ENCODE results near the gene STT3B.

STT3B gene

DNA sequence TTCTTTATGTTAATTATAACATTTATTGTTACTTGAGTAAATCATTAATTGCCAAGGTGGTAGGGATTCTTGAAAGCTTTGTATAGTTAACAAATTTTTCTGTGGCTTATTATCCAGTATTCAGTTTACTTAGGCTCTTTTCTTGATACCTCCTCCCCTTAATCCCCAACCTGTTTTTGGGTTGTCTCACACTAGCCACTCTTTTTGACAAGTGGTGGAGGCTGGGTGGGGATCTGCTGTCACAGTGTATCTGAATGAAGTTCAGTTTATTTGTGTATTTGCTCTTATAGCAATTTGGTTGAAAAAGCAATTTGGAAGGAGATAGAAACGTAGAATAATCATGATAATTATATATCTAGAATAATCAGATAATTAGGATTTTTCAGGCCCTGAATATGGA lies 43.8 kb downstream of the STT3B start:
- DNase-seq (ENCODE audit: low read depth, low spot score), result no peak
- Histone ChIP-seq H3K9me3 (ENCODE audit: insufficient read depth, low read length) (no peaks in the 10 kb centered on the region), H3K4me3 (ENCODE audit: insufficient read length, low read depth) (no peak overlapping the region)

DNA sequence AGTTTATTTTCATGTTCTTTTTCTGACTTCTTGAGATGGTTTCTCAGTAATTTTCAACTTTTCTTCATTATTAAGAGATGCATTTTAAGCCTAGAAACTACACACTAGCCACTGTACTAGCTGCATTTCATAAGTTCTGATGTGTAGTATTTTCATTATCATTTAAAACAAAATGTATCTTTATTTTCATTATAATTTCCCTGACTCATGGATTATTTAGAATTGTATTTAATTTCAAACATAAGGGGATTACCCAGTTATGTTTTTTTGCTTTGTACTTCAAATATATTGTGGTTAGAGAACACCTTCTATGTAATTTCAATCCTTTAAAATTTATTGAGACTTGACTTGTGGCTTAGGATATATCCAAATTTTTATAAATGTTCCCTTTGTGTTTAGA lies 44.5 kb downstream of the STT3B start:
- Histone ChIP-seq H3K27me3 (ENCODE audit: insufficient read depth, insufficient read length) (no peaks in the 10 kb centered on the region), H3K9me3 (ENCODE audit: insufficient read depth, low read length) (no peaks in the 10 kb centered on the region), H3K4me3 (ENCODE audit: insufficient read length, low read depth) (no peak overlapping the region), H3K36me3 (ENCODE audit: insufficient read depth, insufficient read length, low read length) (peaks cover 20% of the 10 kb centered on the region), H3K9ac (ENCODE audit: insufficient read length, low read depth) (no peak overlapping the region), H3K4me1 (ENCODE audit: insufficient read depth, insufficient read length) (no peaks in the 10 kb centered on the region)
- DNase-seq (ENCODE audit: low read depth, low spot score), result no peak
- TF ChIP-seq YY1 (IDR thresholded peaks at IDR 0.05; ENCODE audit: insufficient read depth, insufficient read length) (no peak), SUZ12 (IDR thresholded peaks at IDR 0.05; ENCODE audit: extremely low read depth, insufficient read depth, insufficient read length) (no peak), ZNF274 (IDR thresholded peaks at IDR 0.05; ENCODE audit: low read depth, low read length) (no peak)

More for the DNA sequence above, 43.8 kb downstream of the STT3B start:
- TF ChIP-seq ZNF274 (IDR thresholded peaks at IDR 0.05; ENCODE audit: low read depth, low read length), result no peak
- TF ChIP-seq SUZ12 (IDR thresholded peaks at IDR 0.05; ENCODE audit: extremely low read depth, insufficient read depth, insufficient read length), result no peak
- TF ChIP-seq YY1 (IDR thresholded peaks at IDR 0.05; ENCODE audit: insufficient read depth, insufficient read length), result no peak
- Histone ChIP-seq H3K27me3 (ENCODE audit: insufficient read depth, insufficient read length) (no peaks in the 10 kb centered on the region), H3K4me1 (ENCODE audit: insufficient read depth, insufficient read length) (no peaks in the 10 kb centered on the region), H3K36me3 (ENCODE audit: insufficient read depth, insufficient read length, low read length) (peaks cover 20% of the 10 kb centered on the region), H3K9ac (ENCODE audit: insufficient read length, low read depth) (no peak overlapping the region)

DNA sequence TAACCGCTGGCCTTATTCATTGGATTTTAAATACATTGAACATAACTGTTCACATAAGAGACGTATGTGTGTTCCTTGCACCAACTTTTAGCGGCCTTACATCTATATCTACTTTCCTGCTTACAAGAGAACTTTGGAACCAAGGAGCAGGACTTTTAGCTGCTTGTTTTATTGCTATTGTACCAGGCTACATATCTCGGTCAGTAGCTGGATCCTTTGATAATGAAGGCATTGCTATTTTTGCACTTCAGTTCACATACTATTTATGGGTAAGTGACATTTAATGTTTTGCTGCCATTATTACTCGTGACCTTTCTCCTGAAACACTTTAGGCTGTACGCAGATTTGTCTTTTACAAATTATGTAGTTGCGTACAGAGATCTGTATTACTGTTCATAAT lies 47.1 kb downstream of the STT3B start:
- Histone ChIP-seq H3K4me1 (ENCODE audit: insufficient read depth, insufficient read length) (no peaks in the 10 kb centered on the region), H3K36me3 (ENCODE audit: insufficient read depth, insufficient read length, low read length) (peaks cover 20% of the 10 kb centered on the region), H3K9me3 (ENCODE audit: insufficient read depth, low read length) (no peaks in the 10 kb centered on the region), H3K9ac (ENCODE audit: insufficient read length, low read depth) (no peak overlapping the region), H3K4me3 (ENCODE audit: insufficient read length, low read depth) (no peak overlapping the region), H3K27me3 (ENCODE audit: insufficient read depth, insufficient read length) (no peaks in the 10 kb centered on the region)
- no peak for TF ChIP-seq SUZ12 (IDR thresholded peaks at IDR 0.05; ENCODE audit: extremely low read depth, insufficient read depth, insufficient read length)
- no peak for TF ChIP-seq YY1 (IDR thresholded peaks at IDR 0.05; ENCODE audit: insufficient read depth, insufficient read length)
- TF ChIP-seq ZNF274 (IDR thresholded peaks at IDR 0.05; ENCODE audit: low read depth, low read length), result no peak
- no peak for DNase-seq (ENCODE audit: low read depth, low spot score)

DNA sequence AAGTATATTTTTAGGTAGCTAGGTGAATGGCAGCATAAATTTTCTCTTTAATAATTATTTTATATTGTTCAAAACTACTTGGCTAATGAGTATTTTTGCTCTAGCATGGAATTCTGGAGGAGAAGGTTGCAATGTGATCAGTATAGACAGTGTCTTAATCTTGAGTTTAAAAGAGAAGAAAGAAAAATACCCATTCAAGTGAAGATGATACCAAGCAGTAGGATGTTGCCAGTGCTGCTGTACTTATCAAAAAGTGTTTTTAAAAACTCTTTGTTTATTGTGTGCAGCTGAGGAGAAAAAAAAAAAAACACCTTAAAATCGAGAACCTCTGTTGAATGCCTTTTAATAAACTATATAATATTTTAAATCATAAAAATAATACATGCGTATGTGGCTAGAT lies 47.9 kb downstream of the STT3B start:
- no peak overlapping the region for H3K4me3 ChIP-seq (ENCODE audit: insufficient read length, low read depth)
- no peaks in the 10 kb centered on the region for H3K4me1 ChIP-seq (ENCODE audit: insufficient read depth, insufficient read length)
- no peaks in the 10 kb centered on the region for H3K27me3 ChIP-seq (ENCODE audit: insufficient read depth, insufficient read length)
- DNase-seq (ENCODE audit: low read depth, low spot score), result no peak
- no peak overlapping the region for H3K9ac ChIP-seq (ENCODE audit: insufficient read length, low read depth)
- TF ChIP-seq ZNF274 (IDR thresholded peaks at IDR 0.05; ENCODE audit: low read depth, low read length) (no peak), YY1 (IDR thresholded peaks at IDR 0.05; ENCODE audit: insufficient read depth, insufficient read length) (no peak), SUZ12 (IDR thresholded peaks at IDR 0.05; ENCODE audit: extremely low read depth, insufficient read depth, insufficient read length) (no peak)
- H3K36me3 ChIP-seq (ENCODE audit: insufficient read depth, insufficient read length, low read length), result peaks cover 23% of the 10 kb centered on the region
- H3K9me3 ChIP-seq (ENCODE audit: insufficient read depth, low read length), result no peaks in the 10 kb centered on the region

DNA sequence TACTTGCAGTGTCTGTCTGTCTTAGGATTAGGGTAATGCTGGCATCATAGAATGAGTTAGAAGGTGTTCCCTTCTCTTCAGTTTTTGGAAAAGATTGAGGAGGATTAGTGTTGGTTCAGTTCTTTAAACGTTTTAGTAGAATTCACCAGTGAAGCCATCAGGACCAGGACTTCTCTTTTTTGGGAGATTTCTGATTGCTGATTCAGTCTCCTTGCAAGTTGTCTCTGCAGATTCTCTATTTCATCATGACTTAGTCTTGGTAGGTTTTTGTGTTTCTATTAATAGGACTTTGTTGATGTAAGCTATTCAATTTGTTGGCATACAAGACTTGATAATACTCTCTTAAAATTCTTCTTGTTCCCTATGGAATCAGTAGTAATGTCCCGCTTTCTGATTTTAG lies 48.9 kb downstream of the STT3B start:
- no peaks in the 10 kb centered on the region for H3K9me3 ChIP-seq (ENCODE audit: insufficient read depth, low read length)
- H3K36me3 ChIP-seq (ENCODE audit: insufficient read depth, insufficient read length, low read length), result peaks cover 21% of the 10 kb centered on the region
- TF ChIP-seq YY1 (IDR thresholded peaks at IDR 0.05; ENCODE audit: insufficient read depth, insufficient read length) (no peak), SUZ12 (IDR thresholded peaks at IDR 0.05; ENCODE audit: extremely low read depth, insufficient read depth, insufficient read length) (no peak), ZNF274 (IDR thresholded peaks at IDR 0.05; ENCODE audit: low read depth, low read length) (no peak)
- no peak overlapping the region for H3K9ac ChIP-seq (ENCODE audit: insufficient read length, low read depth)
- H3K4me3 ChIP-seq (ENCODE audit: insufficient read length, low read depth), result no peak overlapping the region
- no peak for DNase-seq (ENCODE audit: low read depth, low spot score)
- no peaks in the 10 kb centered on the region for H3K27me3 ChIP-seq (ENCODE audit: insufficient read depth, insufficient read length)
- no peaks in the 10 kb centered on the region for H3K4me1 ChIP-seq (ENCODE audit: insufficient read depth, insufficient read length)

DNA sequence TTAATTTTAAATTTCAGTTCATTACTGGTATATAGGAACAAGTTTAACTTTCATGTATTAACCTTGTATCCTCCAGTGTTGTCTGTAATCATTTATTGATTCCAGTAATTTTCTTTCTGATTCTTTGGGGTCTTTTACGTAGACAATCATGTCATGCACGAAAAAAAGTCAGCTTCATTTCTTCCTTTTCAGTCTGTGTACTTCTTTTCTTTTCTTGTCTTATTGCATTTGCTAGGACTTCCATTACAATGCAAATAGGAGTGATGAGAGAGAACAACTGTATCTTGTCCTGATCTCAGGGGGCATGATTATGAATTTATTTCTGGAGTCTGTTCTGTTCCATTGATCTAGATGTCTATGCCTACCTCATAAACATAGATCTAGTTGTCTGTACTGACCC lies 56.5 kb downstream of the STT3B start:
- Histone ChIP-seq H3K9ac (ENCODE audit: insufficient read length, low read depth) (no peak overlapping the region), H3K4me1 (ENCODE audit: insufficient read depth, insufficient read length) (no peaks in the 10 kb centered on the region), H3K36me3 (ENCODE audit: insufficient read depth, insufficient read length, low read length) (peaks cover 9% of the 10 kb centered on the region), H3K27me3 (ENCODE audit: insufficient read depth, insufficient read length) (no peaks in the 10 kb centered on the region), H3K9me3 (ENCODE audit: insufficient read depth, low read length) (peaks cover 18% of the 10 kb centered on the region), H3K4me3 (ENCODE audit: insufficient read length, low read depth) (no peak overlapping the region)
- DNase-seq (ENCODE audit: low read depth, low spot score), result no peak
- no peak for TF ChIP-seq ZNF274 (IDR thresholded peaks at IDR 0.05; ENCODE audit: low read depth, low read length)
- TF ChIP-seq YY1 (IDR thresholded peaks at IDR 0.05; ENCODE audit: insufficient read depth, insufficient read length), result no peak
- TF ChIP-seq SUZ12 (IDR thresholded peaks at IDR 0.05; ENCODE audit: extremely low read depth, insufficient read depth, insufficient read length), result no peak

DNA sequence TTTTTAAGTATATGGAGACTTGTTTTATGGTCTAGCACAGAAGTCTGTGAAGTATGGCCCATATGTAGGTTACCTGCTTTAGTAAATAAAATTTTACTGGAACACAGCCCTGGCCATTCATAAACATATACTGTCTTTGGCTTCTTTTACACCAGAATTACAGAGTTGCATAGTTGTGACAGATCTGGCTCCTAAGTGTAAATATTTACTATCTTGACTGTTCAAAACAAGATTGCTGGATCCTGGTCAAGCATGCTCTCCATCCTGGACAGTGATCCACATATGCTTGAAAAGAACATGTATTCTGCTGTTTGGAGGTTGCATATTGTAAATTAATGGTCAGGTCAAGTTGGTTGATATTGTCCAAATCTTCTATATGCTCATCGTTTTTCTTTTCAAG lies 57.9 kb downstream of the STT3B start:
- Histone ChIP-seq H3K9me3 (ENCODE audit: insufficient read depth, low read length) (peaks cover 18% of the 10 kb centered on the region), H3K27me3 (ENCODE audit: insufficient read depth, insufficient read length) (no peaks in the 10 kb centered on the region), H3K4me3 (ENCODE audit: insufficient read length, low read depth) (no peak overlapping the region), H3K9ac (ENCODE audit: insufficient read length, low read depth) (no peak overlapping the region), H3K4me1 (ENCODE audit: insufficient read depth, insufficient read length) (no peaks in the 10 kb centered on the region), H3K36me3 (ENCODE audit: insufficient read depth, insufficient read length, low read length) (peaks cover 18% of the 10 kb centered on the region)
- no peak for DNase-seq (ENCODE audit: low read depth, low spot score)
- no peak for TF ChIP-seq ZNF274 (IDR thresholded peaks at IDR 0.05; ENCODE audit: low read depth, low read length)
- TF ChIP-seq YY1 (IDR thresholded peaks at IDR 0.05; ENCODE audit: insufficient read depth, insufficient read length), result no peak
- TF ChIP-seq SUZ12 (IDR thresholded peaks at IDR 0.05; ENCODE audit: extremely low read depth, insufficient read depth, insufficient read length), result no peak

Measured in NT2/D1 (cell line).